Thyroid gland (tissue), 4 donors: ENCODE measurements around the gene SLC36A3. TPM values are rescaled to one million over a fixed set of nuclear protein-coding genes. Genes with fewer than 3 reads are reported as not detected.

ENCODE experiments used
- DNase-seq, 2 donors: peaks; one replicate each; pipeline ENCODE4 v3.0.0-alpha.2; 2019
- H3K27ac ChIP-seq, 3 donors: fragments of 200-600 bp; sonication (generic); 1 replicate in 2 of 3; 2 replicates in 1 of 3; pipeline ENCODE4 v1.5.1; 2016 to 2019; ENCODE audit warnings: mild to moderate bottlenecking in 1 of 3, moderate library complexity in 1 of 3
- H3K27me3 ChIP-seq: fragments of 200-600 bp; sonication (generic); one replicate; pipeline ENCODE4 v1.5.1; 2019
- H3K36me3 ChIP-seq, 2 donors: fragments of 200-600 bp; sonication (generic); one replicate each; pipeline ENCODE4 v1.5.1; 2016 to 2019
- H3K4me1 ChIP-seq, 2 donors: fragments of 200-600 bp; sonication (generic); one replicate each; pipeline ENCODE4 v1.5.1; 2017 to 2019
- H3K4me3 ChIP-seq, 3 donors: fragments of 200-600 bp; sonication (generic); replicated peaks in 1 of 3; 1 replicate in 2 of 3; 2 replicates in 1 of 3; pipeline ENCODE4 v1.5.1; 2016; ENCODE audit warnings: mild to moderate bottlenecking in 1 of 3
- H3K9me3 ChIP-seq: fragments of 200-600 bp; sonication (generic); one replicate; pipeline ENCODE4 v1.5.1; 2017
- POLR2A ChIP-seq, 2 donors: fragments of 450-650 bp; IDR thresholded peaks; one replicate each; pipeline ENCODE4 v1.6.1; 2017; ENCODE audit warnings: antibody characterized with exemption in 2 of 2, mild to moderate bottlenecking in 2 of 2, moderate library complexity in 1 of 2
- WGBS, 2 donors: methylation state at CpG; one replicate each; pipeline ENCODE4 v1.1.5; 2017; 5-methylcytosine and 5-hydroxymethylcytosine counted together
- intact Hi-C: fragments of 100-400 bp; cut with DNase I; formaldehyde crosslinking; loops from one replicate; pipeline ENCODE4 v1.15.1; 2023
- total RNA-seq, 4 donors: library from RNA; depleted of rRNA; stranded (reverse); fragments of >200 nt; gene quantifications; one replicate each; pipeline ENCODE4 v1.2.3, GENCODE V29; 2016
- TF ChIP-seq, protein P1 (sequence below), 6 experiments: fragments of 200-600 bp in 3 of 6; fragments of 450-650 bp in 3 of 6; sonication (generic) in 3 of 6; IDR thresholded peaks; one replicate each; pipeline ENCODE4 v1.5.1; 2016 to 2019; ENCODE audit warnings: antibody characterized with exemption in 6 of 6, mild to moderate bottlenecking in 2 of 6, inconsistent platforms in 1 of 6, moderate library complexity in 1 of 6

Gene SLC36A3
- total RNA-seq, 4 donors from 2014 or later, result not detected

DNA sequence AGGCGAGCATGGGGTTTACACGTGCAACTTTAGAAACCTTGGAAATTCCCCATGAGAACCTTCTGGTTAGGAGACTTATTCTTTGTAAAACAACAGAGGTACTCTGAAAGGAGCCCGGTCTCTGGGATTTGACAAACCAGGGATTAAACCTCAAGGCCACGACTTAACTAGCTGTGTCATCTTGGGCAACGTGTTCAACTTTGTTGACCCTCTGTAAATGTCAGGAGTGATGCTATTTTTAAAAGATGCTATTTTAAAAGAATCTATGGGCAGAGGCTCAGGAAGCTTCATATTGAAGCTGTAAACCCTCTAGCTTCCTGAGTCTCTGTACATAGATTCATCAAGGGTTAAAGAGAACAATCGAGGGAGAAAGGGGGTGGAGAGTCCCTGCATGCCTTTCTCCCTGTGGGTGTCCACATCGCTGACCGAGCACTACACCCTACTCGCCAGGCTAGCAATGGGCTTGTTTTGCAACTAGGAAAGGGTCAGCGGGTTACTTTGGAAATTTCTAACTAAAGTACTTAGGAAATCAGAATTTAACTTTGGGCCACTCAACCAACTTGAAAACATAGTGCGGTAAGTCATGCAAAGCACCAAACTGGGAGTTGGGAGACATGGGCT, 41.7 kb upstream of the SLC36A3 start:
- H3K9me3 ChIP-seq, result no peaks in the 10 kb centered on the region
- no peaks in the 10 kb centered on the region for H3K36me3 ChIP-seq
- no peak overlapping the region for H3K4me3 ChIP-seq
- no peaks in the 10 kb centered on the region for H3K27me3 ChIP-seq
- H3K27ac ChIP-seq, result no peak overlapping the region
- 31 to 32% methylated on average over 11 of the region's 11 CpGs for WGBS, 2 donors
- peaks cover 0 to 6% of the 10 kb centered on the region in 2 donors for H3K4me1 ChIP-seq
- TF ChIP-seq POLR2A (IDR thresholded peaks at IDR 0.05), result no peak
- TF ChIP-seq, protein P1, sequence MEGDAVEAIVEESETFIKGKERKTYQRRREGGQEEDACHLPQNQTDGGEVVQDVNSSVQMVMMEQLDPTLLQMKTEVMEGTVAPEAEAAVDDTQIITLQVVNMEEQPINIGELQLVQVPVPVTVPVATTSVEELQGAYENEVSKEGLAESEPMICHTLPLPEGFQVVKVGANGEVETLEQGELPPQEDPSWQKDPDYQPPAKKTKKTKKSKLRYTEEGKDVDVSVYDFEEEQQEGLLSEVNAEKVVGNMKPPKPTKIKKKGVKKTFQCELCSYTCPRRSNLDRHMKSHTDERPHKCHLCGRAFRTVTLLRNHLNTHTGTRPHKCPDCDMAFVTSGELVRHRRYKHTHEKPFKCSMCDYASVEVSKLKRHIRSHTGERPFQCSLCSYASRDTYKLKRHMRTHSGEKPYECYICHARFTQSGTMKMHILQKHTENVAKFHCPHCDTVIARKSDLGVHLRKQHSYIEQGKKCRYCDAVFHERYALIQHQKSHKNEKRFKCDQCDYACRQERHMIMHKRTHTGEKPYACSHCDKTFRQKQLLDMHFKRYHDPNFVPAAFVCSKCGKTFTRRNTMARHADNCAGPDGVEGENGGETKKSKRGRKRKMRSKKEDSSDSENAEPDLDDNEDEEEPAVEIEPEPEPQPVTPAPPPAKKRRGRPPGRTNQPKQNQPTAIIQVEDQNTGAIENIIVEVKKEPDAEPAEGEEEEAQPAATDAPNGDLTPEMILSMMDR (IDR thresholded peaks at IDR 0.05), result no peak
- no peak for DNase-seq
- intact Hi-C loops, result no loop called here

DNA sequence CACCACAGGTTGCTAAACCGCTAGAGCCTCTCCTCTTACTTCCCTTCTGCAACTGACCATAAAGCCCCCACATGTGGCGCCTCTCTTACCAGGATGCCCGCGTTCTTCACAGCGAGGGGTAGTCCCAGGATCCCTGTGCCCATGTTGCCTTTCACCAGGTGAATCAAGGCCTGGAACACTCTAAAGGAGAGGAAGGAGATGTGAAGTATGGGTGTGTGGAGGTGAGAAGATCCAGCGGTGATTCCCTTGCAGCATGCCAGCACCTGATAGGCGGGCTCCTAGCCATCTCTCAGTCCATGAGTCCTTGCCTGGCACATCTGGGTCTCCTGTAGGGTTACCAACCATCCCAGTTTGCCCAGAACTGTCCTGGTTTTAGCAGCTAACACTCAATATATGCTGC, 40.5 kb upstream of the SLC36A3 start:
- Histone ChIP-seq H3K9me3 (no peaks in the 10 kb centered on the region), H3K36me3 (no peaks in the 10 kb centered on the region), H3K4me3 (no peak overlapping the region), H3K27me3 (no peaks in the 10 kb centered on the region), H3K4me1 (peaks cover 0 to 6% of the 10 kb centered on the region in 2 donors), H3K27ac (no peak overlapping the region)
- no peak for TF ChIP-seq POLR2A (IDR thresholded peaks at IDR 0.05)
- TF ChIP-seq, protein P1 (IDR thresholded peaks at IDR 0.05), result no peak
- 95 to 97% methylated on average over 7 of the region's 7 CpGs for WGBS, 2 donors
- no peak for DNase-seq
- intact Hi-C loops, result no loop called here

DNA sequence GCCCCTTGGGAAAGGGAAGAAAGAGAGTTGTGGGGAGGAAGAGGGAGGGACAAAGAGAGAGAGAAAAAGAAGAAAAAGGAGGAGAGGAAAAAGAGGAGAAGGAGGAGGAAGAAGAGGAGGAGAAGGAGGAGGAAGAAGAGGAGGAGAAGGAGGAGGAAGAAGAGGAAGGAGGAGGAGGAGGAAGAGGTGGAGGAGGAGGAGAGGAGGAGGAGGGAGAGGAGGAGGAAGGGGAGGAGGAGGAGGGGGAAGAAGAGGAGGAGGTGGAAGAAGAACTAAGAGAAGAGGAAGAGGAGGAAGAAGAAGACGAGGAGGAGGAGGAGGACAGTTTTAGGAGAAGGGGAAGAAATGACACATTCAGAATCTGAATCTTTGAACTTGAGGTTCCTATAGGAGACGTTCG, 36.4 kb upstream of the SLC36A3 start:
- DNase-seq, result no peak
- WGBS, 2 donors, result 80 to 81% methylated on average over 3 of the region's 3 CpGs
- no peak for TF ChIP-seq POLR2A (IDR thresholded peaks at IDR 0.05)
- TF ChIP-seq, protein P1 (IDR thresholded peaks at IDR 0.05), result no peak
- Histone ChIP-seq H3K9me3 (no peaks in the 10 kb centered on the region), H3K27me3 (no peaks in the 10 kb centered on the region), H3K36me3 (no peaks in the 10 kb centered on the region), H3K27ac (no peak overlapping the region), H3K4me3 (no peak overlapping the region), H3K4me1 (no peaks in the 10 kb centered on the region)
- intact Hi-C loops, result no loop called here

DNA sequence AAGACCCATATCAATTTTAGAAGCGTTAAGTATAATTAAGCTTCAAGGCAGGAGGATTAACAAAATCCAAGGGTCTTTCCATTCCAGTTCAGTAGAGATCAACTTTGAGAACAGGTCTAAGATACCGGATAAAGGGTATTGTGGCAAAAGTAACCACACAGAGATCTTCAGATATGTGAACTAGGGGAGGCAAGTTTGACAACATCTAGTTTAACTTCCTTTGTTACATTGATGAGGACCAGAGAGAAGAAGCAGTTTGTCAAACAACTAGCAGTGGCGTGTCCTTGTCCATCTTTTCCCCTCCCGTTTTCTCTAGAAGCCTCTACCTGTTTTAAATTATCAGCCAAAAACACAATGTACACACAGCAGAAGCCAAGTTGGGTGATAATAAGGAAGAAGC, 35.2 kb upstream of the SLC36A3 start:
- Histone ChIP-seq H3K9me3 (no peaks in the 10 kb centered on the region), H3K4me3 (no peak overlapping the region), H3K4me1 (no peaks in the 10 kb centered on the region), H3K27me3 (no peaks in the 10 kb centered on the region), H3K36me3 (no peaks in the 10 kb centered on the region), H3K27ac (no peak overlapping the region)
- WGBS, 2 donors, result 82 to 88% methylated on average over 4 of the region's 4 CpGs
- no peak for DNase-seq
- no peak for TF ChIP-seq POLR2A (IDR thresholded peaks at IDR 0.05)
- TF ChIP-seq, protein P1 (IDR thresholded peaks at IDR 0.05), result no peak
- intact Hi-C loops, result no loop called here

DNA sequence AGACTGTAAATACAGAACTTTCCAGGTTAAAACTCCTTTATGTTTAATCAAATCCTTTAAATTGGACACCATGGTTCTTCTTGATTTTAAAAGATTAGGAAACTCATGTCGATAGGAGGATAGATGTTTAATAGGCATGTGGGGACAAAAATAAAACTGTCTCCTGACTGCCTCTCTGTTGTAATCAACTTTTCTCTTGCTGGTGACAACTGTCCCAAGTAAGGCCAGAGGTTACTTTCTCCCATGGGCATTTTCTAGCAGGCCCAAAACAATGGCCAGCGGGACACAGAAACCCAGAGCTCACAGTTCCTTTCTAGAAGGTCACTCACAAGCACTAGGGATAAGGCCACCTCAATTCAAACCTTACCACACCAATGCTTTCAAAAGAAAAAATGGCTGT, 29.3 kb upstream of the SLC36A3 start:
- no peak for DNase-seq
- H3K9me3 ChIP-seq, result no peaks in the 10 kb centered on the region
- WGBS, 2 donors, result 84 to 87% methylated on average over 2 of the region's 2 CpGs
- H3K27ac ChIP-seq, result no peak overlapping the region
- no peak overlapping the region for H3K4me3 ChIP-seq
- no peaks in the 10 kb centered on the region for H3K4me1 ChIP-seq
- intact Hi-C loops, result no loop called here
- no peaks in the 10 kb centered on the region for H3K36me3 ChIP-seq
- no peaks in the 10 kb centered on the region for H3K27me3 ChIP-seq
- TF ChIP-seq POLR2A (IDR thresholded peaks at IDR 0.05), result no peak
- TF ChIP-seq, protein P1 (IDR thresholded peaks at IDR 0.05), result no peak
